ENCODE measurements around the gene BMP6. TPM values are rescaled to one million over a fixed set of nuclear protein-coding genes. Genes with fewer than 3 reads are reported as not detected.

BMP6 gene
- polyA plus RNA-seq, 1 donor: 6.8 TPM

Other genes with a start within 250 kb of the BMP6 start
- gene DSP, start 184.4 kb upstream of the BMP6 start, polyA plus RNA-seq (ENCODE audit: insufficient read length): 88.8 TPM
- 28.3 TPM for gene SNRNP48, start 135.9 kb upstream of the BMP6 start, polyA plus RNA-seq (ENCODE audit: insufficient read length)
- 88.4 TPM for gene TXNDC5, start 184.7 kb downstream of the BMP6 start, polyA plus RNA-seq (ENCODE audit: insufficient read length)